ENCODE measurements around the gene SF3B3. TPM values are rescaled to one million over a fixed set of nuclear protein-coding genes. Genes with fewer than 3 reads are reported as not detected.

The SF3B3 gene
- total RNA-seq, 1 donor from 2014 or later = 91.3 TPM

- H3K9me3 ChIP-seq = no peaks in the 10 kb centered on the region
- no peak overlapping the region for H3K4me3 ChIP-seq
- TF ChIP-seq POLR2AphosphoS5 (IDR thresholded peaks at IDR 0.05; ENCODE audit: insufficient read depth in 1 of 2, low read depth in 1 of 2) (no peak), POLR2A (IDR thresholded peaks at IDR 0.05) (no peak)
- TF ChIP-seq, protein P1, sequence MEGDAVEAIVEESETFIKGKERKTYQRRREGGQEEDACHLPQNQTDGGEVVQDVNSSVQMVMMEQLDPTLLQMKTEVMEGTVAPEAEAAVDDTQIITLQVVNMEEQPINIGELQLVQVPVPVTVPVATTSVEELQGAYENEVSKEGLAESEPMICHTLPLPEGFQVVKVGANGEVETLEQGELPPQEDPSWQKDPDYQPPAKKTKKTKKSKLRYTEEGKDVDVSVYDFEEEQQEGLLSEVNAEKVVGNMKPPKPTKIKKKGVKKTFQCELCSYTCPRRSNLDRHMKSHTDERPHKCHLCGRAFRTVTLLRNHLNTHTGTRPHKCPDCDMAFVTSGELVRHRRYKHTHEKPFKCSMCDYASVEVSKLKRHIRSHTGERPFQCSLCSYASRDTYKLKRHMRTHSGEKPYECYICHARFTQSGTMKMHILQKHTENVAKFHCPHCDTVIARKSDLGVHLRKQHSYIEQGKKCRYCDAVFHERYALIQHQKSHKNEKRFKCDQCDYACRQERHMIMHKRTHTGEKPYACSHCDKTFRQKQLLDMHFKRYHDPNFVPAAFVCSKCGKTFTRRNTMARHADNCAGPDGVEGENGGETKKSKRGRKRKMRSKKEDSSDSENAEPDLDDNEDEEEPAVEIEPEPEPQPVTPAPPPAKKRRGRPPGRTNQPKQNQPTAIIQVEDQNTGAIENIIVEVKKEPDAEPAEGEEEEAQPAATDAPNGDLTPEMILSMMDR (IDR thresholded peaks at IDR 0.05) = no peak
- H3K27me3 ChIP-seq = no peaks in the 10 kb centered on the region
- intact Hi-C loops (cut with DNase I) = no loop called here
- H3K27ac ChIP-seq = peak overlapping the region; percentile 43
- H3K4me1 ChIP-seq = peaks cover 68% of the 10 kb centered on the region
- H3K36me3 ChIP-seq = peaks cover 0 to 14% of the 10 kb centered on the region in 2 donors
- no peak for DNase-seq (ENCODE audit: extremely low spot score in 2 of 2)
Observed at GRCh38 chr16:70577256-70577698, 53.7 kb downstream of the SF3B3 start.

DNA sequence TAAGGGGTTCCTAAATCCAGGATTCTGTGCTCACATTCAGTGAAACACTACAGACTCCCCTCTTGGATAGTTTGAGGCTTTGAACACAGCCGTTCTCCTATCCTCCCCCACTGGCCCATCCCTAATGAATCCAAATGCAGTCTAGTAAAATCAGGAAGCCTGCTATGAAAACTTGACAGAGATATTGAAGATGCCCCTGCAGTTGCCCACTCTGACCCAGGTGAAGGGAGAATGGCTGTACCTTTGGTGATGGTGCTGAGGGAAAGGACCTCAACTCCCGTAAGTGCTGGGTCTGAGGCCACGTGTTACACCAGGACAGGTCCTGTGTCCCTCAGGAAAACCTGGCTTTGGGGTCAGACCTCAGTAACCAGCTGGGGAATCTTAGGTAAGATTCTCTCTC, 54.4 kb downstream of the SF3B3 start:
- no peaks in the 10 kb centered on the region for H3K9me3 ChIP-seq
- H3K27ac ChIP-seq = no peak overlapping the region
- intact Hi-C loops (cut with DNase I) = no loop called here
- TF ChIP-seq, protein P1 (IDR thresholded peaks at IDR 0.05) = no peak
- TF ChIP-seq POLR2A (IDR thresholded peaks at IDR 0.05) (no peak), POLR2AphosphoS5 (IDR thresholded peaks at IDR 0.05; ENCODE audit: insufficient read depth in 1 of 2, low read depth in 1 of 2) (no peak)
- no peaks in the 10 kb centered on the region for H3K27me3 ChIP-seq
- peaks cover 60% of the 10 kb centered on the region for H3K4me1 ChIP-seq
- peaks cover 0 to 6% of the 10 kb centered on the region in 2 donors for H3K36me3 ChIP-seq
- no peak overlapping the region for H3K4me3 ChIP-seq
- no peak for DNase-seq (ENCODE audit: extremely low spot score in 2 of 2)

GRCh38 chr16:70579248-70579647, 55.6 kb downstream of the SF3B3 start:
- intact Hi-C loops (cut with DNase I) = no loop called here
- Histone ChIP-seq H3K4me3 (peak overlapping the region in 1 of 2 donors; percentile 34), H3K27ac (peak overlapping the region; percentile 1)

GRCh38 chr16:70579648-70580630, 56.3 kb downstream of the SF3B3 start:
- no peak for DNase-seq (ENCODE audit: extremely low spot score in 2 of 2)
- intact Hi-C loops (cut with DNase I) = no loop called here
- H3K4me1 ChIP-seq = peaks cover 53% of the 10 kb centered on the region

More at GRCh38 chr16:70579248-70579647, 55.6 kb downstream of the SF3B3 start:
- Histone ChIP-seq H3K27me3 (no peaks in the 10 kb centered on the region), H3K36me3 (peaks cover 0 to 4% of the 10 kb centered on the region in 2 donors), H3K9me3 (no peaks in the 10 kb centered on the region), H3K4me1 (peaks cover 53% of the 10 kb centered on the region)
- TF ChIP-seq POLR2AphosphoS5 (IDR thresholded peaks at IDR 0.05; ENCODE audit: insufficient read depth in 1 of 2, low read depth in 1 of 2) (no peak), POLR2A (IDR thresholded peaks at IDR 0.05) (no peak)
- TF ChIP-seq, protein P1 (IDR thresholded peaks at IDR 0.05) = no peak
- no peak for DNase-seq (ENCODE audit: extremely low spot score in 2 of 2)

More at GRCh38 chr16:70579648-70580630, 56.3 kb downstream of the SF3B3 start:
- peak overlapping the region; percentile 18 to 34 for H3K4me3 ChIP-seq
- peak overlapping the region; percentile 1 for H3K27ac ChIP-seq
- peak in 1 of 2 donors; percentile 48 for TF ChIP-seq POLR2AphosphoS5 (IDR thresholded peaks at IDR 0.05; ENCODE audit: insufficient read depth in 1 of 2, low read depth in 1 of 2)
- TF ChIP-seq, protein P1 (IDR thresholded peaks at IDR 0.05) = no peak
- no peaks in the 10 kb centered on the region for H3K9me3 ChIP-seq
- H3K27me3 ChIP-seq = no peaks in the 10 kb centered on the region
- H3K36me3 ChIP-seq = peaks cover 0 to under 1% of the 10 kb centered on the region in 2 donors

All from vagina (tissue), 2 donors.